Cortex of kidney (tissue), 1 donor: ENCODE data around the gene VPS41.
"Not testable (repeated sequence)": the region's sequence is repeated elsewhere in the genome, so short reads cannot be mapped to it uniquely, and the experiment has no call there.

ENCODE experiments used
- DNase-seq: peaks from one replicate; lab custom pipeline; 2025; lab: John Stamatoyannopoulos, UW

Gene VPS41

DNA sequence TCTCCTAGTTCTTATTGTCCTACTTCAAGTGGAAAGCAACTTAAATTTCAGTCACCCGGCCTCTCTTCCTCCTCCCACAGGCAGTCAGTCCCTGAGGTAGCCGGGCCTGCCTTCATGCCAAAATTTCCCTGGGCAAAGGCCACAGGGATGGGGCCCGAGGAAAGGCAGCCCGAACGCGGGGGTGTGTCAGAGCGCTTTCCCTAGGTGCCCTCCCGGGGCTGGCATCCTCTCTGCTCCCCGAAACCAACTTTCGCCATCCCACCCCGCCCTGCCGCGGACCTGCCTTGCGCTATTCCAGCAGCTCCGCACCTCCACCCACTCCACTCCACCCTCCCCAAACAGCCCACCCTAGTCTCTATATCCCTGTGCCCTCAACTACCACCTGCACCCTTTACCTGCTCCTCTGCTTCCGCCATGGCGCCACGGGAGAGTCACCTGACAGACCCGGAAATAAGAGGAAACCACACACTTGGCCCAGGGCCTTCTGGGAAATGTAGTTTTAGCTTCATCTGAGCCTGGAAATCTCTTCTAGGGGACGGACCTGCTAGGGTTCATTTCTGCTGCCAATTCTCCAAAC is at the start of gene VPS41:
Gene VPS41, minus strand, starts transcription at position 433 of the 577 bp plus-strand sequence. Its CDS starts 17 bp downstream, at position 416.
- DNase-seq, result no peak

DNA sequence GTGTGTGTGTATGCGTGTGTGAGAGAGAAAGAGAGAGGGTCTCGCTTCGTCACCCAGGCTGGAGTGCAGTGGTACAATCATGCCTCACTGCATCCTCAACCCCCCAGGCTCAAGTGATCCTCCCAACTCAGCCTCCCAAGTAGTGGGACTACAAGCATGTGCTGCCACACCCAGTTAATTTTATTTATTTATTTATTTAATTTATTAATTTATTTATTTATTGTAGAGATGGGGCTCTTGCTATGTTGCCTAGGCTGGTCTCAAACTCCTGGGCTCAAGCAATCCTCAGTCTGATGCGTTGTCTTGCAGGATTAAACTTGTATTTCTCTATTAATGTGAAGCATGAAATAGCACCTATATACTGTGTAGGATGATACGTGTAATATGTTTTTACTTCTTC is 46.9 kb upstream of the VPS41 start:
- no peak for DNase-seq

DNA sequence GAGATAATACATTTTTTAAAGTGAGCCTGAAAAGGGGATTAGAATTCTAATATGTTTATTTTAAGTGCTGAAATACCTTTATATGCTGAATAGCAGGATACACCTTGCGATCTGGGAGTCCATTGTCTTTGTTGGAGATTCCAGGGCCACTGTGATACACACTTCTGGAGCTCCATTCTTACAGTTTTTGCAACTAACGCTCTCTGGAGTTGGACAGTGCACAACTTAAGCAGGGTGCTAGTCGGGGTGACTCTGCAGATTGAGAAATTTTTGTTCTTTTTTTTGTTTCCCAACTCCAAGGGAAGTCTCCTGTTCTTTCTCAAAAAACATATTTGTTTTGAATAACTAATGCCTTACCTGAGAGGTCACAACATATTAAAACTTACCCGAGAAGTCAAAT is 45.0 kb upstream of the VPS41 start:
- DNase-seq, result no peak

DNA sequence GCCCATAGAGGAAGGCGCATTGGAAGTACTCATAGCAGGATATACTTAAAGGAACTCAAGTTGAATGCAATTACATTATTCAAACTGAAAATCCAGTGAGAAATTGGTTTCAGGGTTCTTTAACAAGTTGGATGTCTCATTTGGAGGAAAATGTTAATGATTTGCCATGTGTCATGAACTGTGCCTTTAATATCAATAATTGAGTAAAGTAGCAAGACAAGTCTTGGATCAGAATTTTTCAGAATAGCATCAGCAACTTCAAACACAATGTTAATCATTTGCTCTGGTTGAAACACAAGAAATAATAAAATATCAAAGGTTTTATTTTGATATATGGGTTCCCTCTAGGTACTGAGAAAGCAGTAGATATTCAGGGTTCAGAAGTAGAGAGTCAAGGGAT is 44.2 kb upstream of the VPS41 start:
- DNase-seq, result no peak

DNA sequence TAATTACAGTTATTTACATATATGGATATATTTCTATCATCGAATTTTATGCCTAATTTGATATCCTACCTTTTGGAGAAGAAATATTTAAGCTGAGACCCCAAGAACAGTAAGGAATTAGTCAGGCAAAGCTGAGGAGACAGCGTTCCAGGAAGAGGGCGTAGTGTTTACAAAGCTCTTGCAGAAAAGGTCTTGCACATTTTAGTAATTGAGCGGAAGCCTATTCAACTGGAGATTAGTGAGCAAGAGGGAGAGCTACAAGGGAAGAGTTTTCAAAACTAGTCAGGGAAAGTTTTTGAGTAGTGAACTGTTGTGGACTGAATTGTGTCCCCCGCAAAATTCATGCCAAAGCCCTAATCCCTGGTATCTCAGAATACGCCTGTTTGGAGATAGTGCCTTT is 42.2 kb upstream of the VPS41 start:
- no peak for DNase-seq

DNA sequence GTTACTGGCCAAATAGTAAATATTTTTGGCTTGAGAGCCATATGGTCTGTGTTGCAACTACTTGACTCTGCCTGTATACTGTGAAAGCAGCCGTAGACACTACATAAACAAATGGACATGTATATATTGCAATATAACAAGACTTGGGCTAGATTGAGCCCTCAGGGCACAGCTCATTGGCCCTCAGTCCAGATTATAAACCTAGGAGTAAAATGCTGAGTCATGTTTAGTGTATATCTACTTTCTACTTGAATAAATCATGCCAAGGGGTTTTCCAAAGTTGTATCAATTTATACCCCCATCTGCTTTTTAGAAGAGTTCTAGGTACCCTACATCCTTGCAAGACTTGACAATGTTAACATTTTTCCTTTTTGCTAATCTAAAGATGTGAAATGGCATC is 41.3 kb upstream of the VPS41 start:
- no peak for DNase-seq

DNA sequence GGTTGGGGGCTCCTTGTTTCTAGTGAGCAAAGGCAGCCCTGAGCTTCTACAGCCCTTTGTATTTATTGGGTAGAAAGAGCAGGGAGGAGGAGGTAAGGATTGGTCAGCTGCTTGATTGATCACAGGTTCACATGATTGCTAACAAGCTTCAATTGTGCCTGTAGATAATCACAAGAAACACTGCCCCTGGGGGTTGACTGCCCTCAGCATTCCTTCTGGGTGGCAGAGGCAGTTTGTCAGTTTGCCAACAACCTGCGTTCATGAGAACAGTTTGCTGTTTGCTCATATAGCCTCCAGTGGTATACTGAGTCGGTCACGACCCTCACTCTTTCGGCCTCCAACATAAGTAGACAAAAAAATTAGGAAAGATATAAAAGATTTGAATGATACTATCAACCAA is 38.5 kb upstream of the VPS41 start:
- DNase-seq, result not testable (repeated sequence)

DNA sequence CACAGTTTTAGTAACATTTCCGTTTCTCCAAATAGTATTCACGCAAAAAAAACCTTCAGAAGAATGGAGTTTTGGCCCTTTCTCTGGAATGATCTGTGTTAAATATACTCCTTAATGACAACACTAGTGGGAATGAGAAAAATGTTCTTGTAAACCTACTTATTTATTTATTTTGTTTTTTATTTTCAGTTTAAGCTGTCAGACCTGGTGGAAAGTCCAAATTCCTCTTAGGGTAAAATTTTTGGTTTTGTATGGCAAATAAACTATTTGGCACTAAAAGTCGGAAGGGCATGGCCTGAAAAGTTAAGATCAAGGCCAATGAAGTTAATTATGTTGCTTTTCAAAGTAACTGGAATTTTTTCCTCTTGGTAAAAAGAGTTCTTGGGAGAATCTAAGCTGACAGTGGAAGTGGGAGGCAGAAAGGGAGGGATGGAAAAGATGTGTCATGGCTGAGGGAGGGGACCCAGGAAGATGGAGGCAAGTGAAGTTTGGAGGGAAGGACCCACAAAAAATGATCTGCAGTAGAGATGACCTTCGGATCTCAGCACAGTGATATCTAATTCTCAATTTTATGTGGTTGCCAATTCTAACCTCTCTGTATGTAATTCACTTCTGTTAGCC is 33.5 kb upstream of the VPS41 start:
- no peak for DNase-seq

DNA sequence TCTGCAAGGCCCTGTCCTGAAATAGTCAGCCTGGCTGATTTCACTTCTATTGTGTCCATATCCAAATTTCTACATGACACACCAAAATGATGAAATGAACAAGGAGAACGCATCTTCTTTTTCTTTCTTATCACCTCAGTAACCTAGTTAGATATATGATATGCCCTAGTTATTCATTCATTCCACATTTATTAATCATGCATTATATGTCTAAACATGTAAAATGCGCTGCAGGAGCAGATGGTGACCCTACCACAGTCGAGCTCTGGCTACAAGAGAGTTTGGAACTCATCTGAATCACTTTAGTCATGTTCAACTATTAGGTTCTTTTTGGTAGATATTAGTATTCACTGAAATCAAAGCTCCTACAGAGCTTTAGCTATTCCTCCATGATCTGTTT is 31.8 kb upstream of the VPS41 start:
- no peak for DNase-seq

DNA sequence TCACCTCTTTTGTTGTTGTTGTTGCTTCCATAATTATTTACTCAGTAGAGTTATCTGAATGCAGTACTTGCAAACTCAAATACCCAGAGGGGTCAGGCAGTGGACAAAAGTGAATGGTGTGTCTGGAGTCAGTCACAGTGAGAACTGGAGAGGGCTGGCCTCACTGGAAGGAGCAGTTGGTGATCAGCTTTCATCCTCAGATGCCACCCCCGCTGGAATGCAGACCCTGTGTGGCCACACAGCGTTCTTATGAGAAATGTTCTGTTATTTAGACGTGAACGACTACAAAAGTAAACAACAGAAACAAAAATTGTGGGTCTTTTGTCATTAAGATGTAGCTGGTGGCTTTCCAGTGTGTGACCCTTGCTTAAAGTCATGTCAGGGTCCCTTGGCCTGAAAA is 29.6 kb upstream of the VPS41 start:
- no peak for DNase-seq

DNA sequence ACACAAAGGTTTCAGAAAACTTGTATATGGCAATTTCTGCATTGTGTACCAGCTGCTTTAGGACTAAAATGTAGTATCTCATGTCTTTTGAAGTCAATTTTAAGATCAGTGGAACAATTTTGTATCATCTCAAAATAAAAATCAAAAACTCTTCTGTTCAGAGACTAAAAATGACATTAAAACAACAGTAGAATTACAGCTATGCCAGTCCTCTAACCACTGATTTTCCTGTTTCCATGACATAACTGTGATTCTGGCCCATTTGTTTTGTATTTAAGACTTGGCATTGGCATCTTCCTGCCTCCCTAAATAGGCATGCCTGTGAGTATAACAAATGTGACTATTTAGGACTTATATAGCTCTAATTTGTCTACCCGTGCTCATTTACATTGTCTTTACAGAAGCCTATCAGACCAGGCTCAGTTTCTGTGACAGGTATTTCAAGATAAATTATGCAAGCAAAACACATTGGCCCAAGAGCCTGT is 29.1 kb upstream of the VPS41 start:
- DNase-seq, result no peak

DNA sequence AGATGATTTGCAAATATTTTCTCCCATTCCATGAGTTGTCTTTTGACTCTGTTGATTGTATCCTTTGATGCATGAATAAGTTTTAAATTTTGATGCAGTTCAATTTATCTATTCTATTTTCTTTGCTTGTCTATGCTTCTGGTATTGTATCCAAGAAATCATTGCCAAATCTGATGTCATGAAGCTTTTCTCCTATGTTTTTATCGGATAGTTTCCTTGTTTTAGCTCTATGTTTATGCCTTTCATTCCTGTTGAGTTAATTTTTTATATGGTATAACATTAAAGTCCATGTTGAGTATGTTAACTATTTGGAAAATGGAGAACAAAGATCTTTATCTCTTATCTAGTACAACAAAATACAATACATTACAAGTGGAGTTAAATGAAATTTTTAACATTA is 27.6 kb upstream of the VPS41 start:
- DNase-seq, result no peak

DNA sequence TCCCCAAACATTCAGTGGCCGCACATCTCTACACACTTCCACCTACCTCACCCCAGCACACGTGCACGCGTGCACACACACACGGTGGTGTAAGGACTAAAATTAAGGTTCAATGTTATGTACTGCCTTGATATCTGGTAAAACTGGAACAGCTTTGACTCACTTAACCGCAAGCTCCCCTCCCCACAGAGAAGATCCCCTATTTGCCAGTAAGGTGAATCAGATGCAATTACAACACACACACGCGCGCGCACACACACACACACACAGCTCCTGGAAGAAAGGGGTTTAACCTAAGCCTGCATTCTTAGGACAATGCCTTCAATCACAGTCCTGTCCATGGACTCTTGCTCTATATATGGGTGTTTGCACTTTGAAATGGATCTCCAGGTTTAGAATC is 25.5 kb upstream of the VPS41 start:
- no peak for DNase-seq

DNA sequence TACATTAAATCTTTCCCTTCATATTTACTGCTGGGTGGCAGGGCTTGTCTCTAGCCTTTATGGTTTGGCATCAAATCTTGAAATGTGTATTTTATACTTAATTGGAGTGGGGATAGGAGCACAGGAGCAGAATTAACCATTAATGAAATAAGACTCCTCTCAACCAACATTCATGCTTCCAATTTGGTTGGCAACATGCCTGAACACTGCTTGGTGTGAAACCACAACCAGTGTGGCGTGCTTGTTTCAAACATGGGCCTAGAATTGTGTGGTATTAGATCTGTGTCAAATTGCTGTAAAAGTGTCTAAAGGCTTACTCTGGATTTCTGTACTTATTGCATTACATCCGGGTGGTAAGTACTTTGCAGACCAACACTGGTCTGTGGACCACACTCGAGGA is 25.1 kb upstream of the VPS41 start:
- no peak for DNase-seq

DNA sequence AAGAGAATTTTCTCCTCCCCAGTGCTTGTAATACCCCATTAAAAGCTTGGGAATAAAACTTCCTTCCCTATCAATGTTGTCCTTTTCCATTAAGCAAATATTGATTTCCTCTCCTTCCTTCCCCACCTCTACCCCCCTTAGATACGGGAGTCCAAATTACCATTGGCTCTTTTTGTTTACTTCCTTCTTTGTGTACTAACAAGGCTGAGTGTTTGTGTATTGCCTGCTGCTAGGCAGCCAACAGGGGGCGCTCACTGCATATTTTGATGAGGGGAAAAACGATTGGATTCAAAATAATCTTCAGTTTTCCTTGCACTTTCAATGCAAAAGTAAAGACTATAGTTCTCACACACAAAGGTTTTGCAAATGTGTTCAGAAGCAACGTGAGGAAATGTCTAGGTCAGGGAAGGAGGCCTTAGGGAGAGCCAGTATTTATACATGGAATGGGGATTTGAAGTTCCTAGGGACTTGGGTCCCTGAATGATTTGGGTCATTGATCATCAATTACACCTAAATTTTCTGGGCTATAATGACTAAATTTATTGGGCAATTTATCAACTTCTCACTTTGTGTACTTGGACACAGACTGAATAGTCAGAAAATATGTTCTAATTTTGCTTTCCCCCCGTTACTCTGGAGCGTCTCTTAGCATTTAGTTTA is 23.6 kb upstream of the VPS41 start:
- DNase-seq, result no peak

DNA sequence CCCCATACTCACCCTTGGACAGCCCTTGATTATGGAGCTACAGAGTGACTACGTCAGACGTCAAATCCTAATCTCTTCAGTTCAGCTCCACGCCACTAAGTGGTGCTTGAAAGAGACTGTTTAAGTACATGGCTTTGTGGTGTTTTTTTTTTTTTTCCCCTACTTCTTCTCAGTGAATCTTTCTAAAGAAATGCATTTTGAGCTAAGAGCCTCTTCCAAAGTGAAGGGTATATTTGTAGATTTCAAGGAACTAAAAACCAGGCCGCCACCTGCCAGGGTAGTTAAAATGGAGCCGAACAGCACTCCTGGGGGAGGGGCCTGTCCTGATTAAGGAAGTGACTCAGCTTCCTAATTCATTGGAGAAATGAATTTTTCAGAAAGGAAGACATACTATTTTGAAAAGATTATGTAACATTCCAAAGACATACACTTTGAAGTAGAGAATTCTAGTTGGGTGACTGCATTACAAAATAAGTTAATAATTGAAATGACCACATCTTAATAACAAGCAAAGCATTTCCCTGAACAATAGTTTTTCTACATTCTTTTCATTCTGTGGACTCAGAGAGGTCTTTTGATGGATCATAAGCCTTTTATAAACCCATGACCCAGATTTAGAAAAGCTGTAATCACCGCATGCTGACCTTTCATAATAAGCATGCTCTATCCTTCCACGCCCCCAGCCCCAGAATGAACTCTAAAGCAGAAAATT is 20.6 kb upstream of the VPS41 start:
- DNase-seq, result no peak

DNA sequence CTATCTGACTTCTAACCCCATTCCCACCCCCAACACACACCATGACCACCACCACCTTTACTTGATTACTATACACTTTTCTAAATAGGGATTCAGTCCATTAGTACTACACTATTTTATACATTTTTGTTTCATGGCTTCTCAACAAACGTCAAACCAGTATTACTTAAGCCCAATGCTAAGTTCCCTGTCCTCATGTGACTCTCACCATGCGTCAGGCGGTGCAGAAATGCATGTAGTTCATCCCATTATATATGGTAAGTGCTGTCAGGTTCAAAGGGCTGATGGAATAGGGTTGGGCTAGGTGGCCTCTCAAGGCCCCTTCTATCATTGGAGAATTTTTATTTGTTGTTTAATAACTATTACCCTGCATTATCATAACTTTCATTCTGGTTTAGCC is 19.5 kb upstream of the VPS41 start:
- DNase-seq, result no peak

DNA sequence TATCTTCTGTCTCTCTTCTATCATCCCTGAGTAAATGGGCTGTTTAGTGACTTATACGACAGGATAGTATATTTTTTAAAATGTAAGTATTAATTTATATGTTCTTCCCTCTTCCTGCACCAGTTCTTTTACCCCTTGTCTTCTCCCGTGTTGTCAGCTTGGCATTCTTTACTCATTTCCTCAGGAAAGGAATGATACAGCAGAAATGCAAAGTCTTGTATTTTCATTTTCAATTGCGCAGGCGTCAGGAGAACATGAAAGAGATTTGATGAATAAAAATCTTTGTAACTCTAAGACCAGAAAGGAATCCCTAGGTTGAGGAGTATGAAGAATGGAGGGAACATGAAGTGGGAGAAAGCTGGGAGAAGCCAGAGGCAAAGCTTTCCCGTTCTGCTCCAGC is 18.8 kb upstream of the VPS41 start:
- DNase-seq, result no peak

DNA sequence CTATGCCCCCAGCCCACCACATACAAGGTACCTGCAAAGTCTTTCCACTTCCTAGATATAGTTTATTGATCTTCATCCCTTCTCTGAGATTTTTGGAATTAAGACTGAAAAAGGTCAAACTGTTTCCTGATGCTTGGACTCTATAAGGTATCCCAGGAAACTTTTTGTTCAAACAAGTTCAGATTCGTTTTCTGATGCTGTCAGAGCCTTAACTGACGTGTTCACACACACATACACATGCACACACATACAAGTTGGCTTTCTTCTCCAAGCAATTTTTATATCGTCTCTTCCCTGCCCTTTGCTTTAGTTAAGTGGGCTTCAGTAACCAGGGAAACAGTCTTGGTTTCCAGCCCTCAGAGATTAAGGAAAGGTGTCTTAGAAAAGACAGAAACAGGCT is 11.7 kb upstream of the VPS41 start:
- no peak for DNase-seq

DNA sequence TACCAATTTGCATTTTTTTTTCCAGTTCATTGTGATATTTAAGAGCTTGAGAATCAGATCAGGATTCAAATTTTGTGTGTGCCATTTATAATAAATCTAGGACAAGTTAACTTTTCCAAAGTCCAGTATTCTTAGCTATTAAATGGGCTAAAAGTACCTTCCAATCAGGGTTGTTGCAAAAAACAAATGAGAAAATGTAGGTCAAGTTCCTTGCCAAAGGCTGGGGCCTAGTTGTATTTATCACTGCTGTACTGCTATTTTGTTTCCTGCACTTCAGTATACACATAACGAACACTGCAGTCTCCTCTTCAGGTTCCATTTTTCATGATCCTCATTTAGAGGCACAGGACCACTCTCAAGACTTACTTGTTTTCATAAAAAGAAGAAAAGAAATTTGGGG is 7.4 kb upstream of the VPS41 start:
- no peak for DNase-seq

DNA sequence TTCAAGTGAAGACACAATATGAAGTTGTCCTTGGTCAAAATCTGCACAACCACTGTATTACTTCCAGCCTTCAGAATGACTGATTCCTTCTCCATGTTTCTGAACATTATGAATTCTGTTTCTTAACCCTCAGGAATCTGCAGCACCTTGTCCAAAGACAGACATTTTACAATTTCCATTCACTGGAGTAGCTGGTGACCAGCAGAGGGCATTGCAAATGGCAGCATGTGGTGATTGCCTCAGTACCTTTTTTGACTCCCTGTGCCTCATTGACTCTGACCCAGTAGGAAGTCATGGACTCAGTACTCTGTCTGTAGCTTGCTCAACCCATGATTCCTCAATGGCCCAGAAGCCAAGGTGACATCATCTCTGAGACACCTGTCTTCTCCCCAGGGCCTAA is 879 bp upstream of the VPS41 start:
- DNase-seq, result no peak

DNA sequence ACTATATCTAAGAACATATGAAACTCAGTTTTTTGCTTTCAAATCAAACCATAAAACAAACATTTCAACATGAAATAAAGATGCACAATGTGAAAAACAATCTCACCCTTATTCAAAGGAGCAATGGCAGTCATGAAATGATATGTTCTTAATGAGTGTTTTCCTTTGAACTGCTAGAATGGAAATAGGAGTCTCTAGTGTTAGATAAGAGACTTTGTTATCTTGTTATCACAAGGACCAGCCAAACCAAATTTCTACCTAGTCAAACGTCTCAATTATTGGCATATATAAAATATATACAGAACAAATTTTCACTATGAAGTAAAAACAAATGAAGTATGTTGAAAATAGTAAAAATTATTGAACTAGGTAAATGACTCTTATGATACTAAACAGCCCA is 1.2 kb downstream of the VPS41 start:
- DNase-seq, result no peak

DNA sequence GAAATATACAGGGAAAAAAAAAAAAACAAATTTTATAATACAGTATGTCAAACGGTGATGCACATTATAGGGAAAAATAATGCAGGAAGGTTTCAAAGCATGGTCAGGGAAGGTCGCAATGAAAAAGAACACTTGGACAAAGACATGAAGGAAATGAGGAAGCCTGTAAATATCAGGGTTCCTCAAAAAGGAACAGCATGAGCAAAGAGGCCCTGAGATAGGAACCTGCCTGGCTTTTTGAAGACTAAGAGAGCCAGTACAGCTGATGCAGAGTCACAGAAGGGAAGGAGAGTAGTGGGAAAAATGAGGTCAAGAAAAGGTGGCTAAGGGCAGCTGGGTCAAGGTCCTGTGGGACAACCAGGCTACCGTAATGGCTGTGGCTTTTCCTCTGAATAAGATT is 1.9 kb downstream of the VPS41 start:
- no peak for DNase-seq
